Fibroblast of peridontal ligament (primary cell): ENCODE data around the gene THSD7A.

Experiments used
- DNase-seq: peaks from one replicate; pipeline ENCODE4 v3.0.0-alpha.2; 2010; ENCODE audit errors: extremely low read depth

Gene THSD7A

DNA sequence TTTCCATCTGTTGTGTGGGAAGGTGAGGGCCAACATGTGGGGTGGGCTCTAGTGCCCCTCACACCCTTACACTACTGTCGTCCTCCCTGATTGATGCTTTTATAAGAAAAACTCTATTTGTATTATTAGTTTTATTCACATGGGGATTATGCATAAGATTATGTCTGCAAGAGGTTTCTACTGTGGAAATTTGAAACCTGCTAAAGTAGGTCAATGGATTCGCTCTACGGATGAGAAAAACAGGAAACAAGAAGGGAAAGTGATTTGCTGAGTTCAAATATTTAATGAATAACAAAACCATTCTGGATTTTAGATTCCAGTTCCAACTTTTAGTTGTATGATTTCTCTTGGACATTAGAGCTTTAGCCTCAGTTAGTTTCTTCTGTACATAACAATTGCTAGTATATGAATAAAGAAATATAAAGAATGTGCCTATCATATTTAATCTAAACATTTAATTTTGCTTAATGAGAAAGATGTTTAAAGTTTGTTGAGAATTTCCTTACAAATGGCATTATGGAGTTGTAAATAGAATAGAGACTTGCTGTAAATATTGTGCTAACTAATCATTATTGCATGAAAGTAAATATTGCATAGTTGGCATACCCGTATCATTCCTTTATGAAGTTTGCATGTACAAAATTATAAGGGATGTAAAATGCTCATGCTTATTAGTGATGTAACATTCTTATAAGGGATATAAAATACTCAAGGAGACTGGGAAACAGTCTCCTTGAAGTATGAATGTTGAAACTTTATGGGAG lies 193.8 kb downstream of the THSD7A start:
- DNase-seq, result no peak

DNA sequence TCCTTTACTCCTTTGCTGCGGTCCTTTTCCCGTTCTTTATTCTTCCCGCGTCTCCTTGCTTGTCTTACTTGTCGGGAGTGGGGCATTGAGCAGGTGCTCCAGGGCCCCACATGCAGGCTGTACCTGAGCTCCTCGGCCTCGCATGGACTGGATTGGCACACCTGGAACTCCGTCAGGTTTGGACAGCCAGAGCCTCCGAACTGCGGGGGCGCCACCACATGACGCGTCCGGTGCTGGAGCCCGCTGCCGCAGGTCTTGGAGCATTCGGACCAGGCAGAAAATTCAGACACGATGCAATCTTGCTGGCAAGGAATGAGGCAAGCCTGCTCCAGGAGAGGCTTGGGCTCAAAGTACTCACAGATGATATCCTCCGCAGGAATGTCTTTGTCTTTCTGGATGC lies 195.7 kb downstream of the THSD7A start:
- no peak for DNase-seq

DNA sequence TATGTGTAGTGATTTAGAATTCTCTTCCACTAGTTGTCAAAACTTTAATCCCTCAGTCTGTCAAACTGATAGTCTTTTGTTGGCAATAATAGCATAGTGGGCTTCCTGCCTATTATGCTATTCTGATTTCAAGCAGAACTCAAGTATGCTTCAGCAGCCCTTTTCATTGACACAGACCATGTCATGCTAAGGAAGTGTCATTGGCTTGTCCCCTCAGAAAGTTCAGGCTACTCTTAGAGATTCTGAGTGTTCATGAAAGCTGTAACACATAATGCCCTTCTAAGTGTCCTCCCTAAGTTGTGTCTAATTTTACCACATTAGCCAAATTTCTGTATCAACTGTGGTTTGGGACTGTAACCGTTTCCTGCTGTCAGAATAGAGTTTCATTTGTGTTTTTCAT lies 198.7 kb downstream of the THSD7A start:
- DNase-seq, result no peak

DNA sequence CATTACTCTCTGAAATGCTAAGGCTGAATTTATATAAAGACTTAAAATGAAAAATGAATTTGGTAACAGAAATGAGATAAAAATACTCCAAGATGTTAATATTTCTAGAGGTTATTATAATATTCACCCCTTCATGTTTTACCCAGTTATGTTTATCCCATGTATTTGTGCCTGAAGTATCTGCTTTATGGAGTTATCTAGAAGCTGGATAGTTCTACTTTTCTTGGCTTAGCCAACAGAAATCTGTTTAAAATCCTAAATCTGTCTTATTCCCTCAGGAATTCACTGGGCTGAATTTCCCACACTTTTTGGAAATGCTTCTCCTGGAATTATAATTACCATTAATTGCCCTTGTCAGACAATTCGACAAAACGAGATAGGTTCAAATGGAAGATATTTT lies 201.6 kb downstream of the THSD7A start:
- DNase-seq, result no peak

DNA sequence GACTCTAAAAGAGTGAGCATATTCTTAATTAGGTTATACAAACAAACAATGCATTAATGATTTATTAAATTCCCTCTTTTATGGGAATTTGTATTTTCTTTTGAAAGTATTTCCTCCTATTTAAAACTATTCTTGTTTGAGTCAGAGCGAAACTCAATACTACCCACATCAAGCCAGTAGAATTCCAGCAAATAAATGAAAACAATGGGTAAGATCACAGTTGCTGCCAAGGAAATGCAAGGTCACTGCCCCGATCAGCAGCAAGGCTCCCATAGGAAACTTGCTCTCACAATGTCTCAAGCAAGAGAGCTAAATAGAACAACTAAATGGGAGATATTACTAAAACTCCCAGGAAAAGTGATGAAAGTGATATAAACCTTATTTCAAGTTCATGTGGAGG lies 206.3 kb downstream of the THSD7A start:
- peak; percentile 18 for DNase-seq

DNA sequence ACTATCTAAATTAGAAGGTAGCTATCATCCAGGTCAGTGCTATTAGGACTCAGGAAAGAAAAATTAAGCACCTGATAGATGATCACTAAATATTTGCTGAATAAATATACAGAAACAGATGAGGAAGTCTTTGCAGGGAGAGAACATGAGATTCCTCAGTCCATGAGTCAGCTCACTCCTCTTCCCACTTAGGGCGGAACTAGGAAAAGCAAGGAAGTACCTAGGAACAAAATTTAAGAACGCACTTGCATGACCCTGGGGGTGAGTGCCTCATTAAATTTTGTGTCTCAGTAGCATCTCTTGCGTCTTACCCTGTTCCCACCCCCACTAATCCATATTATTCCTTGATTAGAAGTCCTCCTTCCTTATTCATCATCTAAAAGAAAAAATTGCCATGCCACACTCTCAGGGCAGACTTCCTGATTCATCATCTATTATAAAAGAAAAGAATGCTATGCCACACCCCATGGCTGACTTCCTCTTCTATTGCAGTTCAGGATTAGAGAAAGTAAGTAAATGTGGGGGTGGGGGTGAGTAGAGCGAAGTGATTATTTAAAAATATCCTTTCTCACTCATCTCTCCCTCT lies 208.8 kb downstream of the THSD7A start:
- no peak for DNase-seq

DNA sequence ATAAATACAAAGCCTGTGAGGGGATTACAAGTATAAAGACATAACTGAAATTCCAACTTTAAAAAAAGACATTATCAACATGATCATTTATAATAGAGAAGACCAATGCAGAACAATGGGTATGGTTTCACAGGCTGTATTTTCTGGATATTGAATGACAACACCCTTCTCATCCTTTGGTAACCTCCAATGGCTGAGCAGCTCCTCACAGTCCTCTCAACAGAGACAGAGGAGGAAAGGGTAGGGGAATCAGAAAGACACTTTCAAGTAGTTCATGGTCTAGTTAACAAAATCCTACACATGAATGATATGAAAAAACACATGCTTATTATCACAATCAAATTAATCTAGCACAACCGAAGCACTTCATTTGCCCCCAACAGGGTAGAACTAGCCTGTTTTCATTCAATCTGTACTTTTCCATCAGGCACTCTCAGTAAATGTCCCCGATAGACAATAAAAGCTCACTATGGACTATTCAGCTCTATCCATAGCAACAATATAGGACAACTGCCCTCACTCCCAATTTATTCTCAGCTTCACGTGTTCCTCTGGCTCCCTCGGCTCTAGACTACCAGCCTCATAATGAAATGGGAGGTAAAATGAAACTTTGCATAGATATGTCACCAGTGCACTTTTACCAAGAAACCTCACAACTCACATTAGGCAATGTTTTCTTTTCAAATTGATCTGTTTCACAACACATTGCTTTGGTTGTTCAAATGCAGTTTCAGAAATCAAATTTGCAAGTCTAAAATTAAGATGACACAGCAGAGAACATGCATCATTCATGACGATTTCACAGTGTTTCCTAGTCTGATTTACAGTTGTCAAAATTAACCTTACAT lies 211.4 kb downstream of the THSD7A start:
- DNase-seq, result no peak

DNA sequence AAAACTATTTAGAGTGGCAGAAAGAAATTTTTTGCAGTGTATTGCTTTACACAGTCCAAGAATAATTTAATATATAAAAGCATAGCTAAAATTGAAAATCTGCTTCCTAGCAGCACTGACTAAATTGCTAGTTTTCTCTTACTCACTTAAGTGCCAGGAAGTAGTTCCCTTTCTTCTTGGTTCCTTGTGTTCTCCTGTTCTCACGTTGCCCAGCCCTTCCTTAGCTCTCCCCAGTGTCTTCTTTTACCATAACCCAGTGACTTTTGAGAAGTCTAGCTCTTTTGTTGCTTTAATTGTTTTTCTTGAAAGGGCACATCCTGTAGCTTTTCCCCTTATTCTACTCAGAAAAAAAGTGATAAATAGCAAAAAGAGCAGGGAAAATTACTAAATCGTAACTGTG lies 215.5 kb downstream of the THSD7A start:
- no peak for DNase-seq

DNA sequence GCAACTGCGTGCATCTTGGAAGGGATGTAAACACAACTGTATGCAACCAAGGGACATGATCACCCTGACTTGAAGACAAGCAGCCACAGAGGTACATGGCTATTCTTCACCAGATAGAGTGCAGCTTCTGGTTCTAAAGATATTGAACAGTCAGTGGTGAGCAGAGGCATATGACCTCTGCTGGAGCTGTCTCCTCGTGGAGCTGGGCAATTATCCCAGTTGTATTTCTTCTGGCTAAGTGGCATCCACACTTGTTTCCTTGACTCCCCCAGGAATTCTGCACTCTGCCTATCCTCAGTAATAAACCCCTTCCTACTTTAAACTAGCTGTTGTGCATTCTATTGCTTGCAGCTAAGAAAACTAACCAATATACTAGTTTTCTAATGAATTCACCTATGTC lies 216.8 kb downstream of the THSD7A start:
- no peak for DNase-seq

DNA sequence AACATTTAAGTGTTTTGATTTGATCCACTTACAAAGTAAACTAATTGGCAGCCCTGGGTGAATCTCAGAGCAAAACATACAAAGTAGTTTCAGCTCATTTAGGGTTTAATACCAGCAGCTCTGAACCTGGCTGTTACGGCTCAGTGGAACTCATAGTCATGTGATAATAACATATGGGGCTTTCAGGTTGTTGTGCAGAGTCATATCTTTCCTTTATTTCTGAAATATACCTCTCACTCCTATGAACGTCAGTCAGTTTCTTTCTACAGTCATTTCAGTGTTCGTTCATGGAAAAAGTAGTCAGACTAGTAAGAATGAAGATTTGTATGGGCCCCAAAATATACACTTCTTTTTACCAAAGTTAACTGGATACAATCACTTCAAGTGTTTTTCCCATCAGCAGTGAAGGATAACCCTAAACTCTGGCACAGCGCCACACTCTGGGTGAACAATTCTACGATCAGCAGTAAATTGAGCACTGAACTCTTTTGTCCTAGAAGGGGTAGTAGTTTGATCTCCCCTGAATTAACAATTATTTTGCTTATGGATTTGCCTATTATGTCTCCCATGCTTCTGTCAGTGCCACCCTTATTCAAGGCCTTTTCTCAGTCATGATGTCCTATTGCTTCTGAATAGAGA lies 218.6 kb downstream of the THSD7A start:
- no peak for DNase-seq

DNA sequence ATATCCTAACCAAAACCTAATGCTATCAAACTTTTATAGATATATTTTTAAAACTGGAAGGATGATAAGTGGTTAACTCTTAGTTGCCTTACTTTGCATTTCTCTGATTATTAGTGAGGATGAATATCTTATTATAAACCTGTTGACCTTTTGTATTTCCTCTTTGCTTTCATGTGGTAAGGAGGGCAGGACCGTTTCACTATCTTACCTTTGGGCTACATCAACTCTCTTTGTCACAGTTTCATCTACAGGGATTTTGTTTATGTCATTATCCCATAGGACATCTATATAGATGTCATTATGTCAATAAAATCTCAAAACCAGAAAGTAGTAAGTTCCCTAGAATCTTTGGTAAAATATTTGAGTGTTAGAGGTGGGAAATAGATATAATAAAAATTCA lies 219.3 kb downstream of the THSD7A start:
- no peak for DNase-seq

DNA sequence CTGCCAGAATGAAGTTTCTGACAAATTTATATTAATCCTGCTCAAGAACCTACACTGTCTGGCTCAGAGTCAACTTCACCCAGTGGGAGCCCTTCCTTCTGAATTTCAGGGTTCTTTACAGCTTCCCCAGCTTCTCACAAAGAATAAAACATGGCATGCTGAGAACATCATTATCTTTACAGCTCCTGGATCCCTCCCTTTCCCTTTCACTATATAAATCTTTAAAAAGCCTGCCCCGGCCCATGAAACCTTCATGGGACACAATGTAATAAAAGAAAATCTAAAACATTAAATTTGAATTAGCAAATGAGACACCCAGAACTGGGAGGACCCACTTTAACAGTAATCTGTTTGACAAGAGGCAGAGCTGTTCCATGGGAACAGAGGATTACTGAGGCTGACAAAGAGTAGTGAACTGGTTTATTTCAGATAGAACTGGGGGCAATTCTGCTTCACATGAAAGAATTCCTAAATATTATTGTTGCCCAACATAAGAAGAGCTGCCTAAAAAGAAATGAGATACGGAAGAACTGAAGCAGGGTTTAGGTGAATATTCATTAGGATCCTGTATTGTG lies 222.8 kb downstream of the THSD7A start:
- no peak for DNase-seq

DNA sequence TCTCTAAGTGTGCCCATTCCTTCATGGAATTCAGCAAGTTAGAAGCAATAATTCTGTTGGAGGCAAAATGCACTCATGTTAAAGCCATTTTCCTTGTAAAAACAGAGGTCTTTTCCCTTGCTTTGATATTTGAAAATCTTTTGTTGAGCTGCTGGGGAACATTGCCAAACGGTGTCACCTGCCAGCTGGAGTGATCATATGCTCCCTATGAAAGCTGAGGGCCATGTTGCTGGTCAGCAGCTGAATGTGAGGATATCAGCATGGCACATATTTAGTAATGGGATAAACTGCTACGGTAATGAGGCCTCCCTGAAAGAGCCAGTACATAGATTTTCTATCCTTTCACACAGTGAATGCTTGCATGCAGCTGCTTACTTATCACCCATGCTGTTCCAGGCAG lies 224.3 kb downstream of the THSD7A start:
- DNase-seq, result no peak

DNA sequence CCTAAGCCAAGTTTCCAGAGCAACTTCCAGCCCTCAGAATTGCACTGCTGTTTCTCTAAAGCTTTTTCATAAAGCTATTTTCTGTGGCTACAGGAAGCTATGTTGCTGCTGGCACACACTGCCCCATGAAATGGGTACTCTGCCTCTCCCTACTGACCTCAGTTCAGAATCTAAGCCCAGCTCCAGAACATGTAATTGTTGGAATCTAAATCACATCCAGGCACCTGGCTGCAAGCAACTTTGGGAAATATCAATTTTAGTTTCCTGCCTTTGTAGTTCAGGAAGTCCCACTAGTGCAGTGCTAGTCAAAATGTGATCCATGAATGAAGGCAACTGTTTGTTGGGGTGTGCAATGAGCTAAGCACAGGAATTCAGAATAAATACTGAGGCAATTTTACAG lies 226.2 kb downstream of the THSD7A start:
- no peak for DNase-seq

DNA sequence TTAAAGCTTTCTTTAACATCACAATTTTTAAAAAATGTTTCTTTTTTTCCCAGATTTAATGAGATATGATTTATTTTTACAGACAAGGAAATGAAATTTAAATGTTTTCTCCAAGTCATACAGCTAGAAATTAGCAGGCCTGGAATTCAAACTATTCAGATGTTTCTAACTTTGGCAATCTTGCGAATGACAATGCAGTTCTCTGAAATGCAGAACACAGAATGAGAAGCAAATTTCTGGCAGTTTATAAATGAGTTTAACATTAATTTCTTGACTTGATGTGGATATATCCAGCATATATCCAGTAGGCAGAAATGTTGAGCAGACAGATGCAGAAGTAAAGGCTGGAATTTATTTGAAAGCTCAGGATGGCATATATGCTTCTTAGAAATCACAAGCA lies 227.5 kb downstream of the THSD7A start:
- DNase-seq, result peak; percentile 3

DNA sequence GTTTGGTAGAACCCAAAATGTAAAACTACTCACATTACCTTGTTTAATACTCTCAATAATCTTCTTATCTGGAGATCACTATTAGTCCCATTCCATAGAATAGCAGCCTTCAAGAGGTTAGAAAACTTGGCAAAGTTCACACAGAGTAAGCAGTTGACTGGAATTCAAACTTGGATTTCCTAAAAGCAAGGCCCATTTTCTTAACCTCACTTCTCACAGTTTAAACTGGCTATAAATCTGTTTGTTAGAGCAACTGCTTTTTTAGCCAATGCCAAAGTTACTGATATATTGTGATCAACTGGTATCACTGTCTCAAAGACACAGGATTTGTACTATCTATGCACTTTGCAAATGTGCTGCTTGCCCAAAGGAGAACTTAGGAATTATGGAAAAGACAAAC lies 230.2 kb downstream of the THSD7A start:
- DNase-seq, result no peak

DNA sequence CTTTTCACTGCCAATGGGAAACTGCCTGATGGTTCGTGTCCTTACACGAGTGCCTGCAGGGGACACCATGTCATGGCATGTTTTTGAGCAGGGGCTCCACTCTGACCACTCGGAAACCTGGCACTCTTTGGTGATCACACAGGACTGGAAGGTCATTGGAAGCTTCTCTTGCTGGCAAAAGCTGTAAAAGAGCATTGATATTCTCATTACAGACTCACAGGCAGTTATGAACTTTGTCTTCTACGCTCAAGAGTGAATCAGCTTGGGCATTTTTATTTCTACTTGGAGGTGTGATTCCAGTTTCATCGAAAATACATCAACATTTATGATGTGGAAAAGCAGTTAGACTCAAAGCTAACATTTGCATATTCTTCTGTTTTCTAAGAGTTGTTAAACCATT lies 238.7 kb downstream of the THSD7A start:
- DNase-seq, result no peak

DNA sequence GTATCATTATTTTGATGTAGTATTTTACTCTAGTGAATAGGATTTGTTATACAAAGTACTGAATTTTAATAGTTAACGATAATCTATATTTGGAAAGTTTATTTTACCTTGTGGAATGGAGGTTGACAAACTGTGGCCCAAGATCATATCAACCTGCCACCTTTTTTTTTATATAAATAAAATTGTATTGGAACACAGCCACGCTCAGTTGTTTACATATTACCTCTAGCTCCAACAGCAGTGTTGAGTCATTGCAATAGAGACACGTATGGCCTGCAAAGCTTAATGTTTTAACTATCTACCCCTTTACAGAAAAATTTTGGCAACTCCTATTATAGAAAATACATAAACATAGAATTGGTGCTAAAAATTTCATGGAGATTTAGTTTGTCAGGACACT lies 239.3 kb downstream of the THSD7A start:
- DNase-seq, result no peak

DNA sequence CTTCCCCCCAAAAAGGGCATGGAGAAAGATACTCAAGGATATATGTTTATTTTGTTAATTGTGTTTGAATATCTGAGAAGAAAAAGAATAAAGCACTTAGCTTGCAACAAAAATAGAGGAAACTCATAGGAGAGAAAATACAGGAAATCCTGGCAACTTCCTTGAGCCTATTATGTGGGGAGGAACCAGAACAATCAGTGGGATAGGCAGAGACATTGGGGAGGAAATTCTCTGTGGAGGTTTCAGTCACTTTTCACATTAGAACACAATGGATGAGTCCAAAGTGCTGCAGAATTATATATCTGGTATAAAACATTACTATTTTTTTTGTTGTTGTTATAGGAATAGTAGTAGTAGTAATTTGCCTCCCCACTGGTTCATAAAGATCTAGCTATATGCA lies 240.1 kb downstream of the THSD7A start:
- no peak for DNase-seq

DNA sequence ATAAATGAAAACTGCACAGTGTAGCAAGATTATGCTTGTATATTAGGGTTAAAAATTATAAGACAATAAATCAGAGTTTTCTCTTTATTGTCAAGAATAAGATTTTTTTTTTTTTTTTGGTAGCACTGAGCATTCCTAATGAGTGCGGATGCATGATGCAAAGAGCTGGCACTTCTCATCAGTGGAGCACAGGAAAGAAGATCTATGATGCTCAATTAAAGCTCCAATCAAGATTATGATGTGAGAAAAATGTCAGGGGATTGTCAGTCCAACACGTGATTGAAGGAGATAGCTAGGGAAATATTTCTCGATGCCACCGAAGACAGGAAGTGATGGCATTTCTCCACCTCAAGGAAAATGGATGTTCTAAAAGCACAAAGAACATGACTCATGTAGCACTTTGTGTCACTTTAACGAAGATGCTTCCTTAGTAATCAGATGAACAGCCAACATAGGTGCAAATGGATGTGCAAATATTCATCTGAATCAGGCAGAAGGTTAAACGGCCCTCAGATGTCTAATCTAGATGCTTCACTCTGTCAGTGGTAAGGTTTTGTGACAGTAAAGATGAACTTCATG lies 240.9 kb downstream of the THSD7A start:
- DNase-seq, result no peak

DNA sequence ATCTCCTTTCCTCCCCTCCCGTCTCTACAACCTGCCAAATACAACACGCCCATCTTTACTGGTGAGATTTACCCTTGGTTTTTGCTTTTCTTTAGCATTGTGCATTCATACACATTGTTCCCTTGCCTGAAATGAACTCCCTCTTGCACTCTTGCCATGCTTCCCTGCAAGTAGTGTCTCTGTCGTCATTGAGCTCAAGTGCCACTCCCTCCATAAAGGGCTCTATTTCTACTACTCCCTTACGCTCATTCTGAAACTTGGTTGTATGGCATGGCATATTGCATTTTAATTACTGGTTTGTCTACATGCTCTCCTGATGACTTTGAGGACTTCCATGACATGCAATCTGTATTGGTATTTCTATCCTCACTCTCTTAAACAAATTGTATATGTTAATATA lies 242.7 kb downstream of the THSD7A start:
- no peak for DNase-seq

DNA sequence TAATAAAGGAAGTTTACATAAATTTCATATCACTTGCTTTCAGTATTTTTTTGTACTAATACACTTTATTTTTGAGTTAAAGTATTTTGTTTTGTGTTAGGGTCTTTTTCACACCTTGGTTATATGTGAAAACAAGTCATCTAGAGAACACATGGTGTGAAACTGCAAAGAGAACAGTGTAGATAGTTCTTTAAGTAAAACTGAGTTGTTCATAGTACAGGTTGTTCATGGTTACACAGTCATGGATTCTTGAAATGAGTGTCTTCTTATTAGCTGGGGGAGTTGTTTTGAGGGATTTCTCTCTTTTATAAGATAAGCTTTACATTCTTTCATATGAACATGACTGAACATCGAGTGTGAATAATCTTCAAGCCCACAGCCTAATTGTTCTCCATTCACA lies 244.2 kb downstream of the THSD7A start:
- no peak for DNase-seq
